Esophagus muscularis mucosa (tissue), 3 donors: Measurements from ENCODE around the gene POLR2C.

Experiments used
- EP300 ChIP-seq: sonication (generic); formaldehyde crosslinking; IDR thresholded peaks from one replicate; pipeline ENCODE4 v1.6.1; 2017; ENCODE audit warnings: antibody characterized with exemption
- TF ChIP-seq, protein P1 (sequence below), 3 experiments: fragments of 200-600 bp in 2 of 3; fragments of 450-650 bp in 1 of 3; sonication (generic) in 2 of 3; IDR thresholded peaks; one replicate each; pipeline ENCODE4 v1.5.1; 2017 to 2019; ENCODE audit warnings: antibody characterized with exemption in 3 of 3, mild to moderate bottlenecking in 2 of 3, moderate library complexity in 1 of 3

GRCh38 chr16:57480754-57481230 is 18.3 kb downstream of the POLR2C start:
- TF ChIP-seq, protein P1, sequence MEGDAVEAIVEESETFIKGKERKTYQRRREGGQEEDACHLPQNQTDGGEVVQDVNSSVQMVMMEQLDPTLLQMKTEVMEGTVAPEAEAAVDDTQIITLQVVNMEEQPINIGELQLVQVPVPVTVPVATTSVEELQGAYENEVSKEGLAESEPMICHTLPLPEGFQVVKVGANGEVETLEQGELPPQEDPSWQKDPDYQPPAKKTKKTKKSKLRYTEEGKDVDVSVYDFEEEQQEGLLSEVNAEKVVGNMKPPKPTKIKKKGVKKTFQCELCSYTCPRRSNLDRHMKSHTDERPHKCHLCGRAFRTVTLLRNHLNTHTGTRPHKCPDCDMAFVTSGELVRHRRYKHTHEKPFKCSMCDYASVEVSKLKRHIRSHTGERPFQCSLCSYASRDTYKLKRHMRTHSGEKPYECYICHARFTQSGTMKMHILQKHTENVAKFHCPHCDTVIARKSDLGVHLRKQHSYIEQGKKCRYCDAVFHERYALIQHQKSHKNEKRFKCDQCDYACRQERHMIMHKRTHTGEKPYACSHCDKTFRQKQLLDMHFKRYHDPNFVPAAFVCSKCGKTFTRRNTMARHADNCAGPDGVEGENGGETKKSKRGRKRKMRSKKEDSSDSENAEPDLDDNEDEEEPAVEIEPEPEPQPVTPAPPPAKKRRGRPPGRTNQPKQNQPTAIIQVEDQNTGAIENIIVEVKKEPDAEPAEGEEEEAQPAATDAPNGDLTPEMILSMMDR (IDR thresholded peaks at IDR 0.05): no peak
- TF ChIP-seq EP300: no peak
